Embryonic facial prominence (tissue), 1 donor: ENCODE measurements around the gene SPAG9.

Experiments used
- DNase-seq: peaks from one replicate; pipeline ENCODE4 v3.0.0-alpha.2; 2016; ENCODE audit errors: extremely low spot score

SPAG9 gene

GRCh38 chr17:51120739-51121619 lies at the start of gene SPAG9:
TSS of gene SPAG9 (minus strand) at chr17:51120868. CDS start at chr17:51120656, 212 bp downstream.
- peak; percentile 94 for DNase-seq

DNA sequence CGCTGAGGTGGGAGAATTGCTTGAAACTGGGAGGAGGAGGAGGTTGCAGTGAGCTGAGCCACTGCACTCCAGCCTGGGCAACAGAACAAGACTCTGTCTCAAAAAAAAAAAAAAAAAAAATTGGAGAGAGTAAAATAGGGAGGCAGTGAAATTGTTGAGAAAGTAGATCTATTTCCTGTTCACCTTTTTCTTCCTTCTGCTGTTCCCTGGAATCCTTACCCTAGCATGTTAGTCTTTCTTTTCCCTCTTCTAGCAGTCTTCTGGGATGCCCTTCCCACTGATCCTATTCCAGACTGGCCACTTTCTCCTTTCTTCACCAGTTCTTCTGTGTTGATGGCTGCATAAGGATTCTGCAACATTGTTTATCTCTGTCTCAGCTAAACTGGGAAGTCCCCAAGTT lies 48.7 kb upstream of the SPAG9 start:
- DNase-seq, result no peak

DNA sequence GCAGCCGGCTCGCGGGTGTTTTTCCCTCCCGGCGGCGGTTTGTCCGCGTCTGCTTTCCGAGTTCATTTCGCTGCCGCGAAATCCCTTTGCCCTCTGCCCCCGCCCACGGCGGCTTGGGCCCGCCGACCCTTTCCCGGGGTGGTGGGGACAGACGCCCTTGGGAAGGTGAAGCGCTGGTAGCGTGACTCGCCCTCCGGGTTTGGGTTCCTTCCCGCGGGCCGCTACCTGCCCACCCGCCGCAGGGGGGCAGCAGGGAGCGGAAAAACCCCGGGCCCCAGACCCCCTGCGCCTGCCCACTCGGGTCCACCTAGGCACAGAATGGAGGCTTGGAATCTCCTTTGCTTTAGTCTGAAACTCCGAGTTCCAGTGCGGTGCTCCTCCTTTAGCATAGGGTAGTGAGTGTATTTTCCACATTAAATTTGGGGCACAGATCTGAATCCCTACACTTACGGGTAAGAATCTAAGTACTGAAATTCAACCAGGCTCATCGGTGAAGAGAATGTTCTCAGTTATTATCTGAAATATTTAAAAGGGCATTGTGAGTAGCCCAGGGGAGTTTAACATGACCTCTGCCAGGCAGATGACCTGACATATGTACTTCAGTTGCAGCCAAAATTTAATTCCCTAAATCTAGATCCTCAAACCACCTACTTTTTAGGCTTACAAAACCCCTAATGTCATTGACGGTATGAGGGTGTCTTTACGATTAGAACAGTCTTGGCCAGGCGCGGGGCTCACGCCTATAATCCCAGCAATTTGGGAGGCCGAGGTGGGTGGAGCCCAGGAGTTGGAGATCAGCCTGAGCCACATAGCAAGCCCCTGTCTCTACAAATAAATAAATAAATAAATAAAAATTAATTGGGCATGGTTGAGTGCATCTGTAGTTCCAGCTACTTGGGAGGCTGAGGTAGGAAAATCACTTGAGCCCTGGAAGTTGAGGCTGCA lies 46.6 kb upstream of the SPAG9 start:
- no peak for DNase-seq

GRCh38 chr17:51166198-51166986 lies 45.7 kb upstream of the SPAG9 start, which contains the start of gene NME2:
TSS of gene NME2 (plus strand) at chr17:51166411. CDS start at chr17:51166831, 420 bp downstream.
- DNase-seq, result no peak

GRCh38 chr17:51165680-51166197 lies 45.1 kb upstream of the SPAG9 start:
- no peak for DNase-seq

- DNase-seq, result no peak
Measured at GRCh38 chr17:51164911-51165679, 44.4 kb upstream of the SPAG9 start.

GRCh38 chr17:51161541-51161940 lies 40.9 kb upstream of the SPAG9 start:
- no peak for DNase-seq

DNA sequence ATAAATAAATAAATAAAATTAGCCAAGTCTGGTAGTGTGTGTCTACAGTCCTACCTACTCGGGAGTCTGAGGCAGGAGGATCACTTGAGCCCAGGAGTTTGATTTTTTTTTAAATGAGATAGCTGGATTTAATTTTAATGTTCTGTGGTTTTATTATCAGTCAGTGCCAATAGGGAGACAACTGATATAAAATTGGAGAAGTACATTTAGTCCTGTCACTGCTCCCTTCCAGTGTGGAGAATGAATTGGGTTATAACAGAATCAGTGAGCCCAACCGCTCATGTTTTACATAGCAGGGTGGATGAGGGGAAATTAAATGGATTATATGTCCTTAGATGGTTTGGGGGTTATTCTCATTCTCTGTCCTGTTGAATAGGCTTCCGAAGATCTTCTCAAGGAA lies 38.9 kb upstream of the SPAG9 start:
- DNase-seq, result no peak

DNA sequence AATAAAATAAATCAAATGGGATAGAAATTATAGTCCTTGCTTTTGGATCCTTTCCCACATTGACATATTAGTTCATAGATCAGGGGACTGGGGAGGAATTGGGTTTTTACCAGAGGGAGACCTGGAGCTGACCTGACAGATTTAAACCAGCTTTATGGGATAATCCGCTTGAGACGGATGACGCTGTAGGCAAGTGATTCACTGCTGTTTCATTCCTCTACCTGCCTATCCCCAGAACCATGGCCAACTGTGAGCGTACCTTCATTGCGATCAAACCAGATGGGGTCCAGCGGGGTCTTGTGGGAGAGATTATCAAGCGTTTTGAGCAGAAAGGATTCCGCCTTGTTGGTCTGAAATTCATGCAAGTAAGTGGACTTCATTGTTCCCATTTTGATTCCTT lies 34.7 kb upstream of the SPAG9 start:
- DNase-seq, result no peak

- no peak for DNase-seq
Measured at GRCh38 chr17:51154176-51154575, 33.5 kb upstream of the SPAG9 start.

DNA sequence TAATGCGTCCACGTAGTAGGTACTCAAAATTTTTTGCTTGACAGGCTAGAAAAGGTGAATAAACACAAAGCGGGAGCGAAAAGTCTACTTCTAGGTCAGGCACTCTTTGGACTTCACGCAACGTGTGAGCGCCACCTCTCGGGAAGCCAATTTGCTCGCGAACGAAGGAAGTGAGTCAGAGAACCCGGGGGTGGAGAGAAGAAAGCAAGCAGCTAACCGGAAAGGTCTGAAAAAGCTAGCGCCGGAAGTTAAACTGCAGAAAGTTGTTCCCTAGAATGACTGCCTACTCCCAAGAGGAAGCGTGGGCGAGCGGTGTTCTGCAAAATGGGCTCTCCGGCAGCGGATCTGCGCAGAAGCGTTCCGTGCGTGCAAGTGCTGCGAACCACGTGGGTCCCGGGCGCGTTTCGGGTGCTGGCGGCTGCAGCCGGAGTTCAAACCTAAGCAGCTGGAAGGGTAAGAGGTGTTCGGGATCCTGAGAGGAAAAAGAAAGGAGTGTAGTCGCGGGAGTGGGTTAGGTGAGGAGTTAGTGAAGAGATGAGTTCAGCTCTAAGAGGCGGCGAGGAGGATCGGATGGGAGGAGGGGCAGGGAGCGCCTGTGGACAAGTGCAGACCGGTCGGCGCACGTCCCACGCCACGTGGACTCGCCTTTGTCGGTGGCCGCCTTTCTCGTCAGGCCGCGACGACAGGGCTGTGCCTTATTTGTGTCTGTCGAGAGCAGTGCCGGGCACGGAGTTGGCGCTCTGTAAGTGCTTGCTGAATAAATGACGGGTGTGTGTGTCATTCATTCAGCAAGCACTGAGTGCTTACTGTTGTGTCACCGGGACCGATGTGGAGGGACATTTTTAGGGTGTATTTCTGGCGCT lies 32.8 kb upstream of the SPAG9 start, which contains the start of gene NME1:
Gene NME1, plus strand, starts transcription at position 350 of the 863 bp plus-strand sequence. CDS start 2,096 bp downstream, outside the sequence.
- peak; percentile 99 for DNase-seq

GRCh38 chr17:51152766-51153209 lies 32.1 kb upstream of the SPAG9 start:
- peak; percentile 26 for DNase-seq

GRCh38 chr17:51150932-51151331 lies 30.3 kb upstream of the SPAG9 start:
- no peak for DNase-seq

DNA sequence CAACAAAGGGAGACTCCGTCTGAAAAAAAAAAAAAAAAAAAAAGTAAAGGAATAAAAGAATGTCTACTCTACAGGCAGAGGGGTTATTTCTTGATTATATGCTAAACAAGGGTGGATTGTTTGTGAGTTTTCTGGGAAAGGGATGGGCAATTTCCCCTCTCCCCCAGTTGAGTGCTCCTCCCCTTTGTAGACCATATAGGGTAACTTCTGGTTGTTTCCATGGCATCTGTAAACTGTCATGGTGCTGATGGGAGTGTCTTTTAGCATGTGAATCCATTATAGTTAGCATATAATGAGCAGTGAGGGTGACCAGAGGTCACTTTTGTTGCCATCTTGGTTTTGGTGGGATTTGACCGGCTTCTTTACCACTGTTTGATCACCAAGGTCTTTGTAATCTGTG lies 28.5 kb upstream of the SPAG9 start:
- DNase-seq, result no peak

GRCh38 chr17:51147650-51148049 lies 27.0 kb upstream of the SPAG9 start:
- DNase-seq, result no peak

DNA sequence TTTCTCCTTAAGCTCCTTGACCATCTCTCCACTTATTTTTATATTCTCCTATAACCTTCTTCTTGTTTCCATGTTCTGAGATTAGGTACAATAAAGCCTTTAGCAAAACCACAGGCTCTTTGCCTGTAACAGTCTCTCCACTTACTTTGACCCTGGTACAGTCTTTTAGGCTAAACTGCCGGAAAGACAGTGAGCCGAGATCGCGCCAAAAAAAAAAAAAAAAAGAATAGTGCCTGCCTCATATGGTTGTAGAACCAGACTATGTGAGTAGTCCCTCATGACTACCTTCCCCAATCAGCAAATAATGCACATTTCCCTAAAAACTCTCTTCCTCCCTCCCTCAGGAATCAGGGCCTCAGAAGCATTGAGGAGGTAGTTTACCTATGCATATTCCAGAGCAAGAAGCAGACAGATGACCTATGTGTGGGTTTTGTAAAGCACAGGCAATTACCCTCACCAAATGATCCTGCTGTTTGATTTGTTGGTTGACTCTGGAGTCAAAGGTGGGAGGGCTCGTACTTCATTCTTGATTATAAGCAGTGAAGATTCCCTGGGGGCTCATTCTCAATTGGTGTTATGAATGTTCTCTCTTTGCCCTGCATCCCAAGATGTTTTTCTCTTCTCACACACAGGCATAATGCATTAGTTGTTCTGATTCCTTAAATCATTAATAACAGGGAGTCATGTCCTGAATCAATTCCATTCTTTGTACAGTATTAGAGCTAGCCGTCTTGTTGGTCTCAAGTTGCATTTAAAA lies 23.8 kb upstream of the SPAG9 start:
- DNase-seq, result no peak

DNA sequence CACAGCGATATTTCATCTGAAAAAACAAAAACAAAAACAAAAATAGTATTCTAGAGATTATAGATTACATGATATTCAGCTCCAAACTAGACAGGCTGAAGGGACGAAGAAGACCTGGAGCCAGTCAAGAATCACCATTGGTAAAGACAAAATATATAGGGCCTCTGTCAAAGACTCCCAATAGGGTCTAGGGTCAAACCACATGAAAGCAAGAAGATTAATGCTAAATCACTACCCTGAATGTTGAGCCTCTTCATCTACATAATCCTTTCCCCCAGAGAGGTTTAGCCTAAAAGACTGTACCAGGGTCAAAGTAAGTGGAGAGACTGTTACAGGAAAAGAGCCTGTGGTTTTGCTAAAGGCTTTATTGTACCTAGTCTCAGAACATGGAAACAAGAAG lies 21.9 kb upstream of the SPAG9 start:
- no peak for DNase-seq

- no peak for DNase-seq
Measured at GRCh38 chr17:51135956-51136355, 15.3 kb upstream of the SPAG9 start.

DNA sequence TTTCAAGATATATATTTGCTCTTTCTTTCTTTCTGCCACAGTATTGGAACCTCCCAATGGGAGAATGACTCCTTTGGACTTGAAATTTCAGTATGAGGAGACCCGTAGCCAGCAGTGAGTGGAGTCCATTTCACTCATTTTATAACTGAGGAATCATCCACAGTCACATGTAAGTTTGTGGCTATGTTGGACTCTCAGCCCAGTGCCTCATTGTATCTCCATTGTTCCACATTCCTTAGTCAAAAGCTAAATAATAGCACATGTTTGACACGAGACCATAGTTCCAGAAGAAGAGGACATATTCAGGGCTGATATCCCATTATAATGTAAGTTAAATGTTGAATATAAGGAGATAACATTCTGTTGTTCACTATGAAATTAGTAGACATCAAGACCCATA lies 12.7 kb upstream of the SPAG9 start:
- DNase-seq, result no peak
